Adipose tissue (tissue), 3 donors: ENCODE measurements around the gene DBP. TPM values are rescaled to one million over a fixed set of nuclear protein-coding genes. Genes with fewer than 3 reads are reported as not detected.

Experiments used
- H3K27ac ChIP-seq: one replicate; pipeline ENCODE4 v1.5.1; 2013; ENCODE audit warnings: low read depth, low read length
- WGBS, 3 donors: extraction: QIAGEN DNeasy Blood & Tissue Kit; methylation state at CpG; one replicate each; pipeline ENCODE4 v1.1.7; 2013; 5-methylcytosine and 5-hydroxymethylcytosine counted together
- polyA plus RNA-seq, 3 donors: library from polyadenylated mRNA; stranded (reverse); fragments of 200-250 nt; gene quantifications; one replicate each; pipeline ENCODE4 v1.2.3, GENCODE V29; 2013
- donor health status: healthy with polysubstance abuse.
- donor health status: Bipolar disorder and iron deficiency.
- donor health status: healthy.

Gene DBP
- polyA plus RNA-seq, 3 donors: 2.9 to 10.9 (median 8.1) TPM

DNA sequence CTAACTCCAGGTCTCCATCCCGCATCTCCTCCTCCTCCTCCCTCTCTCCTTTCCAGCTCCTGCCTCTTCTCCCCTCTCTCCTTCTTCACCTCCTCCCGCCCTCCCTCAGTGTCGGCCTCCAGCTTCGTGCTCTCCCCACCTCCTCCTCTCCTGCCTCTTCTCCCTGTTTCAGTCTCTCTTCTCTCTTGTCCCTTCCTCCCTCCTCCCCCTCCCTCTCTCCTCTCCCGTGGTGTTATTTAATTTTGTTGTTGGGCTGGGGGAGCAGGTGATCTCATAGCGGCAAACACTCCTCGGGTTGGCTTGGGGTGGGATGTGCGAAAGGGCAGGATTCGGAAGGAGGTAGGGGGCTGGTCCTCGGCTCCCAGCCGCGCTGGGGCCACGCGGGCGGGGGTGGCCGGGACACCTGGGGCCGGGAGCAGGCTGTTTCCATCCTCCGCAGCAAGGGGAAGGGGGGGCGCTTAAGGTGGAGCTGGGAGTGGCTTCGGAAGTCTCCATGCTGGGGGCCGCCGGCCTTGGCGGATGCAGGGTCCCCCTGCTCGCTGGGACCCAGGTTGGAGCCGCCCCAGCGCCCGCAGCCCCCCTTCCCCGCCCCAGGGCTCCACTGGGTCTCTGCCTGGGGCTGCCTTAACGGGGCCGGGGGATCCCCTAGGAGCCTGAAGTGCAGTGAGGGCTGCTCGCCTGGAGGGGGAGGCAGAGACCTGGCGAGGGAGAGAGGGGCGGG is 9.0 kb upstream of the DBP start, which contains the start of gene CA11:
TSS of gene CA11 (minus strand) at position 187 of the 721 bp plus-strand sequence. CDS start 555 bp downstream, outside the sequence.
- WGBS, 3 donors: 0 to 1% (median 0%) methylated on average over 28 to 33 of the region's 33 CpGs
- no peak within 1 kb of the TSS for H3K27ac ChIP-seq

GRCh38 chr19:48645620-48646000 is 8.4 kb upstream of the DBP start:
- no peak overlapping the region for H3K27ac ChIP-seq
- 0 to 1% (median 0%) methylated on average over 6 of the region's 6 CpGs for WGBS, 3 donors

DNA sequence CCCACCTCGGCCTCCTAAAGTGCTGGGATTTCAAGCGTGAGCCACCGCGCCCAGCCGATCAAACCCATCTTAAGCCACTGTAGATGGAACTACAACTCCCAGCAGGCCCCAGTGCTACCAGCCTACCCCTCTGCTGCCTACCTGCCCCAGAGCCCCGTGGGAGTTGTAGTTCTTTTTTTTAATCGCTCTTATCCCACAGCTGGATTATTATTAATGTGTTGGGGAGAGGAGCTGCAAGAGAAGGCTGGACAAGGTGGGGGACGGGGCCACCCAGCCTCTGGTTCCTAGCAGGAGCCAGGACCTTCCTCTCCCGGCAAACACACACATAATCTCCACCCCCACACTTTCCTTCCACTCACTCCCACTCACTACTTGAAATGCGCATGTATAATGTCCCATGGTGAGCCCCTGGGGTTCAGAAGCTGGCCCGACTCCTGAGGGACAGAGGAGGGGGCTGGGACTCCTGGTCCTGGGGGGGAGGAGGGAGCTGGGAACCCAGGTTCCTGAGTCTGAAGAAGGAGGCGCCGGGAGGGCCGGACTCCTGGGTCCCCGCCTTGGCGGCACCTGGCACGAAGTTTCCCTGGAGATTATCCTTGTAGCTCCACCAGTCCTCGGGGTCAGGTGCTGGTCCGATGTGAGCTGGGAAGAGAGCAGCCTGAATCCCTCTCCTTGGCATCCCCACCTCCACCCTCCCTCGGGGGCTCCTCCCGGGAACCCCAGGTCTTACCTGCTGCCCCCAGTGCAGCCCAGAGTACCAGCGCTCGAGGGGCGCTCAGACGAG is 7.8 kb upstream of the DBP start:
- 2 to 4% (median 3%) methylated on average over 24 to 25 of the region's 25 CpGs for WGBS, 3 donors
- H3K27ac ChIP-seq: no peak overlapping the region

DNA sequence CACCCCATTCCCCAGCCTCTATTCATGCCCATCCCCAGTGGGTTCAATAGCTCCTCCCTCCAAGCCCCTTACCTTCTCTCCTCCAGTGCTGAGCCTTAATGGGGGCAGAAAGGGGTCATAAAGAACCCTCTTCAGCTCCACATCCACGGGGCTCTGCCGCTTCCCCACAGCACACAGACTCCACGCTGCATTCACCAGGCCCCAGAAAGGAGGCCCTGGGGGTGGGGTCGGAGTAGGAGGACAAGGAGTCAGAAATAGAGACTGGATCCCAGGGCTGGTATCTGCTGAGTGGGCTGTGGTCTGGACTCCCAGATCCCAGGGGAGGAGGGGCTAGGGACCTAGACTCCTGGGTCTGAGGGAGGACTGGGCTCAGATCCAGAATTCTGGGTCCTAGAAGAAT is 7.2 kb upstream of the DBP start:
- no peak overlapping the region for H3K27ac ChIP-seq
- WGBS, 3 donors: 69 to 83% (median 76%) methylated on average over 4 of the region's 4 CpGs

DNA sequence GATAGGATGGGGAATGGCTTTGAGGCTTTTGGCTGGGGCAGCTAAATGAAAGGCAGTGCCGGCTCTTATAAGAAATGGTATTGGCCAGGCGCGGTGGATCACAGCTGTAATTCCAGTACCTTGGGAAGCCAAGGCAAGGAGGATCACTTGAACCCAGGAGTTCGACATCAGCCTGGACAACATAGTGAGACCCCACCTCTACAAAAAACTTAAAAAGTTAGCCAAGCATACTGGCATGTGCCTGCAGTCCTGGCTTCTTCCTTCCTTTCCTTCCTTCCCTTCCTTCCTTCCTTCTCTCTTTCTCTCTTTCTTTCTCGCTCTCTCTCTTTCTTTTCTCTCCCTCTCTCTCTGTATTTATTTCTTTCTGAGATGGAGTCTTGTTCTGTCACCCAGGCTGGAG is 5.7 kb upstream of the DBP start:
- H3K27ac ChIP-seq: no peak overlapping the region
- WGBS, 3 donors: 87 to 93% (median 88%) methylated on average over 5 of the region's 5 CpGs

DNA sequence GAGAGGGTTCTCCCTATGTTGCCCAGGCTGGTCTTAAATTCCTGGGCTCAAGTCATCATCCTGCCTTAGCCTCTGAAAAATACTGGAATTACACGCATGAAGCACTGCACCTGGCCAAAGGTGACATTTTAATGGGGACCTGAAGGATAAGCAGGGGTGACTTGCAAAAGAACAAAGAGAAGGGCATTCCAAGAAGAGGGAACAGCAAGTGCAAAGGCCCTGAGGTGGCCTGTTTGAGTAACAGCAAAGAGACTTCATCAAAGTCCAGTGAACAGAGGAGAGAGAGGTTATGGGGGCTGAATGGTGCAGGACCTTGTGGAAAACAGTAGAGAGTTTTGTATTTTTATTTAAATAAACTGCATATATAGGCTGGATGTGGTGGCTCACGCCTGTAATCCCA is 4.7 kb upstream of the DBP start:
- no peak overlapping the region for H3K27ac ChIP-seq
- WGBS, 3 donors: 90 to 98% (median 96%) methylated on average over 1 to 2 of the region's 2 CpGs

DNA sequence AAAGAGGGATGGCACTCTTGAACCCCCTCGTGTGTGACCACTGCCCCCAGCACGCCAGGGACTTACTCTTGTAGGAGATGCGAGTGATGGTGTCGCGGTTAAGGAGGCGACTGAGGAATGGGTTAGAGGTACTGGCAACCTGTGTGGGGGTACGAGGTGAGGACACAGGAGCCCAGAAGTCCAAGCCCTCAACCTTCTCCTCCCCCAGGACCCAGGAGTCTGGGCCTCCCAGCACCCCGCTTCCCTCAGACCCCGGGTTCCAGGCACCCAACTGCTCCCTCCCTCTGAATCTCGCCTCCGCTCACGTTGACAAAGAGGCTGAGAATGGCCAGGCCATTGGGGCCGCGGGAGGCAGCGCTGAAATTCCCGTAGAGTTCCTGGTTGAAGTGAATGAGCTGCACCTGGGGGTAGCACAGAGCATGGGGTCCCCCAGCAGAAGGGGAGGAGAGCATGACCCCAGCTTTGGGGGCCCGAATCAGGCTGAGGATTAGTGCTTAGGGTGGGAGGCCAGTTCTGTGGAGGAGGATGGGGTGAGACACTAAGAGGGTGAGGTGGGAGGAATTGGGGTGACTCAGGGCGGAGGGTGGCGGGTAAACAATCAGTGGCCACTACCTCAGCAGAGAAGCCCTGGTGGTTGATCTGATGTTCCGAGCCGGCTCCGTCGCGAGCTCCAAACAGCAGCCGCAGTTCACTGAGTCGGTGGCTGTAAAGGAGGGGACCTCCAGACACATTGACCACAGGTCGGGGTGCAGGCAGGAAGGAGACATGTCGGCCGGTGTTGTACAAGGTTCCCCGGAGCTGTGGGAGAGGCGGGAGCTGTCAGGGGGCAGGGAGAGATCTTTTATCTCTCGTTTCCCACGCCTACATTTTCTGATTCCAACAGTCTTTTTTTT is 2.5 kb upstream of the DBP start:
- WGBS, 3 donors: 61 to 74% (median 73%) methylated on average over 31 to 33 of the region's 33 CpGs
- no peak overlapping the region for H3K27ac ChIP-seq

DNA sequence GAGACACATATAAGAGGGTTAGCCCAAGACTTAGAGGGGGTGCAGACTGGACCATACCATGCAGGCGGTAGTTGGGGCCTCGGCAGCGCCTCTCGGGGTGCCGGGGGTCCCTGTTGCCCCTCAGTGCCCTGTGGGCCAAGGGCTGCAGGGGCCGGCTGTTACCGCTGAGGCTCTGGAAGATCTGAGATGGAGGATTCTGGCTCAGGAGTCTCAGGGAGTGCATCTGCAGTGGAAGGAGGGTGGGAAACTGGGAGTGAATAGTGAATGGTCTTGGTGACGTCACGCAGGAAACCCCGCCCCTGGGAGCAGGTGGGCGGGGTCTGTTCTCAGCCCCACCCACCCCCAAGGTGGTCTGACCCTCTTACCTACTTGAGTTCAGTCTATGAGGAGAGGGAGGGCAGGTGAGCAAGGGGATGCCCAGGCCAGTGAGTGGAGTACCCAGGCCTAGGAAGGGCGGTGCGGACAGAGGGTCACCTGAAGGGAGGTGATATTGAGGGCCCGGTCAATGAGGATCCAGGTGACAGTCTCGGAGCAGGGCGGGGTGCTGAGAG is 1.7 kb upstream of the DBP start:
- H3K27ac ChIP-seq: no peak overlapping the region
- 72 to 81% (median 78%) methylated on average over 16 of the region's 16 CpGs for WGBS, 3 donors

DNA sequence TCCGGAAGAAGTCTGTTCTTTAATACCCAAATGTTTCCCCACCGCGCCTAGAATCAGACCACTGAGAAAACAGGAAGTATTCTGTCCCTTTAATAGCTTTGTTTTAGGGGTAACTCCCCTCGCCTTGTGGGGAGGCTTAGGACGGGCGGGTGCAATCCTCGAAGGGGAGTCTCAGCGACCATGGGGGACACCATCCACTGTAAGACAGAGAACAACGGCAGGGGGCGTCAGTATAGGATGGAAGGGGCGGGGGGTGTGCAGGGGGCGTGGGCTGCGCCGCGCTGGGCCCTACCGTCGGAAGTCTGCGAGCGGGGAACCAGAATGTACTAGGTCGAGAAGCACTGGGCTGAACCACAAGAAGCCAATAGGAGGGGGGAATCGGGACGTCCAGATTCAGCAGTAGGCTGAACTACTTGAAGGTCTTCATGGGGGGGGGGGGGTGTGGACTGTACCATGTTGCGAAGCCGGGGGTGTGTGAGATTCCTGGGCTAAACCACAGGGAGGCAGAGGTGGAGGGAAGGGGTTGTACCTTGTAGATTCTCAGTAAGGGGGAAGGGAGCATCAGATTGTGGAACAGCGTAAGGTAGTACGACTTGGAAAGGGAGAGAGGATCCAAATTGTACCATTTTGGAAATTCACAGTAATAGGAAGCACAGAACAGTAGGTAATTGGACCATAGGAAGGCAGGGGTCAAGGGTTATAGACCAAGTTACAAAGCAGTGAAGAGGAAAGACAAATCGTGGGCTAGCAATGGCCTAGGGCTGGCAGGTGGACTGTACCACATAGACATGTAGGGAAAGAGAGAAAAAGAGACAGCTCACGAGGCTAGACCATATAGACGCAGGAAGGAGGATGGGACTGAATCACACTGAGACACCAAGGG is 1.0 kb upstream of the DBP start:
- WGBS, 3 donors: 5 to 7% (median 6%) methylated on average over 29 of the region's 29 CpGs
- H3K27ac ChIP-seq: peak overlapping the region; percentile 90

GRCh38 chr19:48637449-48637947 is 319 bp upstream of the DBP start:
- peak overlapping the region; percentile 90 for H3K27ac ChIP-seq
- WGBS, 3 donors: 0 to 2% (median 0%) methylated on average over 38 of the region's 38 CpGs

- no peak overlapping the region for H3K27ac ChIP-seq
- WGBS, 3 donors: 1% methylated on average over 32 to 35 of the region's 35 CpGs
These were observed 967 bp downstream of the DBP start for GRCh38 chr19:48635966-48636858.

DNA sequence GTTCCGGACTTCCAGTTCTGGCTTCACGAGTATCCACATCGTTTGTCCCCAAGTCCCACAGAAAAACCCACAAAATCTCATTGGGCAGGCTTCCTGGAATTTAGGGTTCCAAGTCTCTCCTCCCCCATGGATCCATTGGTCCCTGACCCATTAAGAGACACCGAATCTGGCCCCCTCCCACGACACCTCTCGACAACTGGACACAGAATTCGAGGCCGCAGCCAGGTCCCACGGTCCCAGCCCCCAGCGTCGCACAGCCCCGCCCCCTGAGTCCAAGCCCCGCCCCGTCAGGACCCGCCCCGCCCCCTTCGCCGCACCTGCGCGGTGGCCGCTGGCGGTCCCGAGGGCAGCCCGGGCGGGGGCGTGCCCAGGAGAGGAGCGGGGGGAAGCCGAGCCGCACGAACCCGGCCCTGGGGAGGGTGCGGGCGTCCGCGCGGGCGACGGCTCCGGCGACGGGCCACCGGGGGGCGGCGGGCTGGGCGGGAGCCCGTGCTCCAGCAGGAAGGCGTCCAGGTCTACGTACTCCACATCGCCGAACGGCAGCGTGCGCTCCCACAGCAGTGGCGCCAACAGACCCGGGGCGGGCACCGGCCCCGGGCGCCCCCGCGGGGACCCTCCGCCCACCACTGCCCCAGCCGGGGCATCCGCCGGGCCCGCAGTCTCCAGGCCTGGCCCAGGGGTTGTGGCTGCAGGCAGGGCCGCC is 1.8 kb downstream of the DBP start:
- no peak overlapping the region for H3K27ac ChIP-seq
- WGBS, 3 donors: 1 to 2% (median 1%) methylated on average over 47 to 67 of the region's 67 CpGs

GRCh38 chr19:48634424-48635262 is 2.5 kb downstream of the DBP start:
- H3K27ac ChIP-seq: peak overlapping the region; percentile 66
- WGBS, 3 donors: 3 to 7% (median 5%) methylated on average over 25 to 37 of the region's 37 CpGs

- WGBS, 3 donors: 38 to 55% (median 43%) methylated on average over 7 of the region's 7 CpGs
- no peak overlapping the region for H3K27ac ChIP-seq
These were observed 3.2 kb downstream of the DBP start for GRCh38 chr19:48634036-48634342.
